HUES6 (cell line): ENCODE measurements around the gene TXN2.
A peak's percentile ranks its signal among the peaks of the same experiment; 100 is the strongest.

Experiments used
- H3K27ac ChIP-seq: 2 replicates; pipeline ENCODE4 v1.7.0; 2013; ENCODE audit warnings: low read depth, mild to moderate bottlenecking, low read length, inconsistent platforms
- H3K27me3 ChIP-seq: 2 replicates; pipeline ENCODE4 v1.6.1; 2013; ENCODE audit warnings: low read length; ENCODE audit not compliant: control insufficient read depth, insufficient read depth
- H3K36me3 ChIP-seq: 2 replicates; pipeline ENCODE4 v1.6.1; 2013; ENCODE audit warnings: low read length; ENCODE audit not compliant: control insufficient read depth, insufficient read depth
- H3K4me1 ChIP-seq: 2 replicates; pipeline ENCODE4 v1.6.1; 2013; ENCODE audit warnings: low read length; ENCODE audit not compliant: control insufficient read depth, insufficient read depth
- H3K4me3 ChIP-seq: 2 replicates; pipeline ENCODE4 v1.5.1; 2013; ENCODE audit warnings: low read depth, low read length
- H3K9ac ChIP-seq: one replicate; pipeline ENCODE4 v1.6.1; 2013; ENCODE audit warnings: mild to moderate bottlenecking, low read length
- H3K9me3 ChIP-seq: 2 replicates; pipeline ENCODE4 v1.6.1; 2013; ENCODE audit warnings: low read depth, low read length; ENCODE audit not compliant: control insufficient read depth, insufficient read depth

Gene TXN2

GRCh38 chr22:36465232-36466021, 16.0 kb downstream of the TXN2 start:
- Histone ChIP-seq H3K27ac (peak overlapping the region; percentile 45; the same call in 1 of the 2 replicates), H3K9me3 (no peaks in the 10 kb centered on the region), H3K4me3 (no peak overlapping the region), H3K27me3 (no peaks in the 10 kb centered on the region), H3K36me3 (peaks cover 17% of the 10 kb centered on the region; the same call in 1 of the 2 replicates), H3K9ac (peak overlapping the region; percentile 56), H3K4me1 (peaks cover 24% of the 10 kb centered on the region)

GRCh38 chr22:36464715-36465231, 16.7 kb downstream of the TXN2 start:
- H3K9me3 ChIP-seq, result no peaks in the 10 kb centered on the region
- peak overlapping the region; percentile 18 for H3K9ac ChIP-seq
- no peak overlapping the region for H3K27ac ChIP-seq
- H3K36me3 ChIP-seq, result peaks cover 17% of the 10 kb centered on the region; the same call in 1 of the 2 replicates
- no peak overlapping the region for H3K4me3 ChIP-seq
- H3K27me3 ChIP-seq, result no peaks in the 10 kb centered on the region
- H3K4me1 ChIP-seq, result peaks cover 21% of the 10 kb centered on the region

GRCh38 chr22:36463783-36464184, 17.7 kb downstream of the TXN2 start:
- no peaks in the 10 kb centered on the region for H3K9me3 ChIP-seq
- H3K36me3 ChIP-seq, result peaks cover 13% of the 10 kb centered on the region; the same call in 1 of the 2 replicates
- no peak overlapping the region for H3K4me3 ChIP-seq
- H3K27ac ChIP-seq, result no peak overlapping the region
- no peaks in the 10 kb centered on the region for H3K27me3 ChIP-seq
- peak overlapping the region; percentile 13 for H3K9ac ChIP-seq
- H3K4me1 ChIP-seq, result peaks cover 24% of the 10 kb centered on the region

DNA sequence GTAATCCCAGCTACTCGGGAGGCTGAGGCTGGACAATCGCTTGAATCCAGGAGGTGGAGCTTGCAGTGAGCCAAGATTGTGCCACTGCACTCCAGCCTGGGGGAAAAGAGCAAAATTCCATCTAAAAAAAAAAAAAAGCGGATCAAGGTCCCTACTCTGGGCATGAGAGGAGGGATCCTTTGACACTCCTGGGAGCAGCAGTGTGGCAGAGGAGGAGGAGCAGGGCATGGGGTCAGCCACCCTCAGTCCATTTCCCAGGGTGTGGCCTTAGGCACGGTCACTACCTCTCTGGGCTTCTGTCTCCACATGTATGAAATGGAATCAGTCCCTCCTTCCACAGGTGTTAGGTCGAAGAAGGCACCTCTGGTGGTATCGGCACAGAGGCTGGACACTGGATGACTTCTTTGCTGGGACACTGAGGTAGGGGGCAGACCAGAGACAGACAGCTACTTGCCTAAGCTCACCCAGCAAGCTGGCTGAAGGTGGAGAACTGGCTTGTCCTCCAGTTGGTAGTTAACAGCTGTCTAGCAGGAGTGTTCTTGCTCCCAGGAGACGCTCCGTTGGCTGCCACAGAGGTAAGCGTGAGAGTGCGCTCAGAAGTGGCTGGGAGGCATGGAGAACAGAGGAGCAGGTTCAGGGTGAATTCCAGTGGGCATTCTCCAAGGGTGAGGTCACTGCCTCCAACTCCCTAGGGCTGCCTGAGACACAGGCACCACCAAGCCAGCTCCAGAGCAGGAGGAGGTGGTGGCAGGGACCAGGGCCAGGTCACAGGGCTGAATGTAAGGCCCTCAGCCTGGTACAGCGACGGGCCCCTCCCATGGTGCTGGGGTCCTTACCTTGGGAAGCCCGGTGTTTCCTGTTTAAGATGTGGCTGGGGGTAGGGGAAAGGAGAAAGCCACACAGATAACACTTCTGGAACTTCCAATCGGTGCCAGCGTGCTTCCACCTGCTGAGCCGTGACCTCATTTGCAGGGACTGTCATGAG, 19.5 kb downstream of the TXN2 start:
- H3K4me1 ChIP-seq, result peaks cover 35% of the 10 kb centered on the region

DNA sequence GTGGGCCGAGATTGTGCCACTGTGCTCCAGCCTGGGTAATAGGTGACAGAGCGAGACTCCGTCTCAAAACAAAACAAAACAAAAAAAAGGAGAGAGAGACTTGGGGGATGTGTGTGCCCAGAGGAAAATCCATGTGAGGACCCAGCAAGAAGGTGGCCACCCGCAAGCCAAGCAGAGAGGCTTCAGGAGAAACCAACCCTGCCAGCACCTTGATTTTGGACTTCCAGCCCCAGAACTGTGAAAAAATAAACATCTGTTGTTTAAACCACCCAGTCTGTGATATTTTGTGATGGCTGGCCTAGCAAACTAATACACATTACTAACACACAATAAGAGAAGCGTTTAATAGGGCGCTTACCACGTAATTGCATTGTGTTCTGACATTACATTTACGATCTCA, 21.2 kb downstream of the TXN2 start:
- Histone ChIP-seq H3K27ac (no peak overlapping the region), H3K36me3 (no peaks in the 10 kb centered on the region), H3K27me3 (no peaks in the 10 kb centered on the region), H3K4me1 (peaks cover 43% of the 10 kb centered on the region), H3K9ac (no peak overlapping the region), H3K4me3 (no peak overlapping the region), H3K9me3 (no peaks in the 10 kb centered on the region)

More for the DNA sequence above, 19.5 kb downstream of the TXN2 start:
- Histone ChIP-seq H3K9ac (peak overlapping the region; percentile 62), H3K9me3 (no peaks in the 10 kb centered on the region), H3K36me3 (peaks cover 4% of the 10 kb centered on the region; the same call in 1 of the 2 replicates), H3K27me3 (no peaks in the 10 kb centered on the region), H3K27ac (peak overlapping the region; percentile 44; the same call in 1 of the 2 replicates), H3K4me3 (peak overlapping the region; percentile 0; the same call in 1 of the 2 replicates)

DNA sequence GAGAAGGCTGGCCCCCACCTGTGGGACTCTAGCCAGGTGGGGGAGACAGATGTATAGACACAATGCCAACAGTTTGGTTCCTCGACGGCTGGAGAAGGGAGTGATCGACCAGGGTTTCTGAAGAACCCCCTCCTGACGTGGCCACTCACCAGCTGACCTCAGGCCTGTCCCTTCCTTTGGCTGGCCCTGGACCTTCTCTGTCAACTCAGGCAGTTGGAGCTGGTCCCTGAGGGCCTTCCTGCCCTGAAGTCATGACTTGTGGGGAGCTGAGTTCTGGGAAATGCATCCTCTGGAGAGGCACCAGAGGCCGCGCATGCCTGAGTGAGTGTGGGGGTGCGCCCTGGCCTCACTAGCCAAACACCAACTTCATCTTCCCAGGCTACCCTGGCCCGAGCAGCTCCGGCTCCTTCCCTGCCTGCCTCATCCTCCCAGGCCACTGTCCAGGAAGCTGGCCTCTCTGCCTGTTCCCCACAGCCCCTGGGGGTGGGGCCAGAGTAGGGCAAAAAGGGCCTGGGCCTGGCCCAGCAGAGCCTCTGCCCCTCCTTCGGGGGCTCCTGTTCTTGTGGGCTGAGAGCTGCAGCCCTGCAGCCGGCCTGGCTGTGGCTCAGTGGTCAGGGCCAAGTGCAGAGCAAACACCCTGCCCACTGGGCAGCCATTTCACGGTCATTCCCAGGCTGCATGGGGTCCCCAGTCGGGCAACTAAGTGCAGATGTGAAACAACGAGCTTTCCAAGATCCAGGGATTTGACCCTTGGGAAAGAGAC, 23.6 kb downstream of the TXN2 start:
- Histone ChIP-seq H3K27ac (peak overlapping the region; percentile 37; the same call in 1 of the 2 replicates), H3K27me3 (no peaks in the 10 kb centered on the region), H3K9ac (peak overlapping the region; percentile 16), H3K9me3 (no peaks in the 10 kb centered on the region), H3K4me1 (peaks cover 40% of the 10 kb centered on the region), H3K4me3 (no peak overlapping the region), H3K36me3 (no peaks in the 10 kb centered on the region)

DNA sequence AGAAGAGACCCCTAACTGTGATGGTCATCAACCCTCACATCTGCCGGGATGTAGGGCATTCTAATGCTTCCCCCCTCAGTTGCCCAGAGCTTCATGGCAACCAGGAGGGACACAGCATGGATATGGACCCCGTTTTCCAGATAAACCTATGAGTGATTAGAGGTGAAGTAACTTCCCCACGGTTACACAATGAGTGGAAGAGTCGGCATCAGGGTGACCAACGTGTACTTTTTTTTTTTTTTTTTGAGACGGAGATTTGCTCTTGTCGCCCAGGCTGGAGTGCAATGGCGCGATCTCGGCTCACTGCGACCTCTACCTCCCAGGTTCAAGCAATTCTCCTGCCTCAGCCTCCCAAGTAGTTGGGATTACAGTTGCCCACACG, 25.0 kb downstream of the TXN2 start:
- H3K27ac ChIP-seq, result no peak overlapping the region
- no peaks in the 10 kb centered on the region for H3K27me3 ChIP-seq

DNA sequence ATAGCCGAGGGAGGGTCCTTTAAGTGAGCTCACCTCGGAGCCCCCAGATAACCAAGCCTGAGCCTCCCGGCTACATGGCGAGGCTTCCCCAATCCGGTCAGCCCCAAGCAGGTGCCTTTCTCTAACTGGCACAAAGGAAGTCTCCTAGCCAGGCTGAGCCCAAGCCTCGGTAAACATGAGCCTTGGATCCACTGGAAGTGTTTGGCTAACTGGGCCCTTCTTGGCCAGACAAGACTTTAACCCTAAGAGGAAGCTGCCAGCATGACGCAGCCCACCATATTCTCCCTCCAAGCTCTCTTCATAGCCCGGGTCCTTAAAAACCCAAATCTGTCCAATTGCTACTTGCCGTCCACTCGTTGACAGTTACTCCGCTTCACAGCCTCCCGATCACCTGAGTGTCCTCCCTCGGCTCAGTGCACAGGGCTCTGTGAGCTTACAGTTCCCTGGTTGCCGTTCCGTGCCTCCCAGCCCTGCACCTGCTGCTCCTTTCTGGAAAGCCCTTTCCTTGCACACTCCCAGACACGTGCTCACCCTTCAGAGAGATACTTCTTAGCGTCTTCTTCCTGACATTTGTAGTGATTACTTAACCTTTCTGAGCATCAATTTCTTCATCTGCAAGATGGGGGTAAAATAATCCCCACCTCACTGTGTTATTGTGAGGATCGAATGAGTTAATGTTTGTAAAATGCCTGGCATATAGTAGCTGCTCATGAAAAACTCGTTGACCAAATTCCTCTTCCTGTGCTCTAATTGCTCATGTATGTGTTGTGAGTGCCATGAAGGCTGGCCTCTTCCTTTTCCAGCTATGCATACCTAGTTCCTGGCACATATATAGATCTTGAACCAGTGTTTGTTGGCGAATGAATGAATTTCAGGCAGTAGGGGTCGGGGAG, 25.6 kb downstream of the TXN2 start:
- Histone ChIP-seq H3K27me3 (no peaks in the 10 kb centered on the region), H3K36me3 (no peaks in the 10 kb centered on the region), H3K4me3 (peak overlapping the region; percentile 69), H3K27ac (peak overlapping the region; percentile 97), H3K9ac (peak overlapping the region; percentile 89), H3K4me1 (peaks cover 33% of the 10 kb centered on the region), H3K9me3 (no peaks in the 10 kb centered on the region)

More for the DNA sequence above, 25.0 kb downstream of the TXN2 start:
- no peak overlapping the region for H3K4me3 ChIP-seq
- H3K36me3 ChIP-seq, result no peaks in the 10 kb centered on the region
- H3K4me1 ChIP-seq, result peaks cover 35% of the 10 kb centered on the region
- H3K9ac ChIP-seq, result no peak overlapping the region
- H3K9me3 ChIP-seq, result no peaks in the 10 kb centered on the region

DNA sequence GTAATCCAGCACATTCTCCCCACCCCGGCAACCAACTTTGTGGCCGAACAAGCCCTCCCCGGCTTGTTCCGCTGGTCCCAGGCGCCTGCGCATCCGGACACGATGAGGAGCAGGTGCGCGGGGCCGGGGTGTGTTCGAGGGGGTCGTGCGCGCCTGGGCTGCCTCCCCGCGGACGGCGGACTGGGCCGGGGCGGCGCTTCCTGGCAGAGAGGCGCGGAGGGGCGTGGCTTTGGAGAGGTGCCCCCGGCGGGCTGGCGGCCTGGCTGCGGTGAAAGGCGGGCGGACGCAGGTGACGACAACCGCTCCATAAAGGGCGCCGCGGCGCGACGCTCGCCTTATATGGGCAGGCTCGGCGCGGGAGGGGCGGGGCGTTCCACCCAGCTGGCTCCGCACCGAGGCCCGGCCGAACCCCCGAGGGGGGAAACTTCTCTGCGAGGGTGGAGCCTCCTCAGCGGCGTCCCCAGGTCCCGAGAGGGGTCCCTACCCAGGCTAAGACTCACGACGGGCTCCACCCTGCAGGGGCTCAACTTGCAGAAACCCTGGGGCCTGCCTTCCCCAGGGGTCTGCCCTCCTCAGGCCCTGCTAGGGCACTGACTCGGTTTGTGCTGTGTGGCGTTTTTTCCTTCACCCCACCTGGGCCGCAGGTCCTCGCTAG, 26.4 kb downstream of the TXN2 start:
- Histone ChIP-seq H3K4me1 (peaks cover 33% of the 10 kb centered on the region), H3K9ac (peak overlapping the region; percentile 89), H3K27me3 (no peaks in the 10 kb centered on the region), H3K36me3 (no peaks in the 10 kb centered on the region), H3K4me3 (peak overlapping the region; percentile 69), H3K27ac (peak overlapping the region; percentile 97), H3K9me3 (no peaks in the 10 kb centered on the region)
